Calu3 (cell line): ENCODE results near the gene UVRAG. TPM values are rescaled to one million over a fixed set of nuclear protein-coding genes. Genes with fewer than 3 reads are reported as not detected.
"Not testable (repeated sequence)": the region's sequence is repeated elsewhere in the genome, so short reads cannot be mapped to it uniquely, and the experiment has no call there.

Source experiments
- BruUV-seq: library from RNA; stranded (reverse); fragments of 400-500 nt; replicated peaks from 2 replicates; lab custom pipeline; 2021; lab: Mats Ljungman, UMichigan
- CTCF ChIA-PET: fragments of 300-600 bp; sonication (Branson Sonifier 250); formaldehyde crosslinking; loops from one replicate; lab custom pipeline; 2022; ENCODE audit warnings: antibody characterized with exemption; lab: Charles Lee
- DNase-seq: peaks from one replicate; pipeline ENCODE4 v3.0.0; 2022
- H3K27ac Mint-ChIP-seq: one replicate; pipeline ENCODE4 v1.8.0; 2022; ENCODE audit warnings: mixed read lengths; ENCODE audit not compliant: unreplicated experiment
- H3K27me3 Mint-ChIP-seq: one replicate; pipeline ENCODE4 v1.8.0; 2022; ENCODE audit warnings: mixed read lengths; ENCODE audit not compliant: unreplicated experiment
- H3K36me3 Mint-ChIP-seq: one replicate; pipeline ENCODE4 v1.8.0; 2022; ENCODE audit warnings: mild to moderate bottlenecking, moderate library complexity, mixed read lengths; ENCODE audit not compliant: insufficient read depth, unreplicated experiment
- H3K4me1 Mint-ChIP-seq: one replicate; pipeline ENCODE4 v1.8.0; 2022; ENCODE audit warnings: mild to moderate bottlenecking, low read depth, mixed read lengths; ENCODE audit not compliant: unreplicated experiment
- H3K4me3 Mint-ChIP-seq: one replicate; pipeline ENCODE4 v1.8.0; 2022; ENCODE audit warnings: mild to moderate bottlenecking, low read depth, moderate library complexity, mixed read lengths; ENCODE audit not compliant: unreplicated experiment
- H3K9me3 Mint-ChIP-seq: one replicate; pipeline ENCODE4 v1.8.0; 2022; ENCODE audit warnings: low read depth, mixed read lengths; ENCODE audit not compliant: unreplicated experiment
- intact Hi-C: fragments of 100-400 bp; cut with micrococcal nuclease; formaldehyde crosslinking; loops from one replicate; pipeline ENCODE4 v1.10.0; 2022; ENCODE audit not compliant: unreplicated experiment
- total RNA-seq: library from RNA; stranded (reverse); gene quantifications from 2 replicates; pipeline ENCODE4 v1.2.3, GENCODE V29; 2022
- TF ChIP-seq, protein P1 (sequence below): fragments of 200-600 bp; IDR thresholded peaks from one replicate; pipeline ENCODE4 v1.8.0; 2022; ENCODE audit warnings: antibody characterized with exemption; ENCODE audit not compliant: unreplicated experiment

The UVRAG gene
- total RNA-seq, 1 experiment from 2014 or later = 18.5 TPM

DNA sequence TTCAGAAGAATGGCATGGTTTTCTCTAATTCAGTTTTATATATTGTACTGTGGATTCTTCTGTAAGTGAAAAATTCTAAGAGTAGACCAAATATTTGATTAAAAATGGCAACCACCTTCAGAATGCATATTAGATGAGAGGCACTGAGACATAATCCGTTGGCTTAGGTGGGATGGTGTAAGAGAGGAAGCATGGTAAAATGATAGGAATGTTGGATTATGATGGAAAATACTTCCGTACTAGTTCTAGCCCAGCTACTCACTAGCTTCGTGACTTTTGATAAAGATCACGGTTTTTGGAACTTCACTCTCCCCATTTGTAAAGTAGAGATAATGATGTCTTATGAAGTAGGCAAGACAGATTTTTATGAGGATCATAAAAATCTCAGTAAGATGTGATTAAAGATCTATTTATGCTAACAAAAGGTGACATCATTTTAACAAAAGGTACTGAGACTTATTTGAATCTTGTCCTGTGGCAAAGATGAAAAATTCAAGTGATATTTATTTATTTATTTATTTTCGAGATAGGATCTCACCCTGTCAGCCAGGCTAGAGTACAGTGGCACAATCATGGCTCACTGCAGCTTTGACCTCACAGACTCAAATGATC lies 37.5 kb downstream of the UVRAG start:
- H3K27me3 Mint-ChIP-seq = no peaks in the 10 kb centered on the region
- H3K4me3 Mint-ChIP-seq = no peak overlapping the region
- peaks cover 5% of the 10 kb centered on the region for H3K36me3 Mint-ChIP-seq
- DNase-seq = no peak
- H3K4me1 Mint-ChIP-seq = no peaks in the 10 kb centered on the region
- H3K9me3 Mint-ChIP-seq = no peaks in the 10 kb centered on the region
- intact Hi-C loops = no loop called here
- TF ChIP-seq, protein P1, sequence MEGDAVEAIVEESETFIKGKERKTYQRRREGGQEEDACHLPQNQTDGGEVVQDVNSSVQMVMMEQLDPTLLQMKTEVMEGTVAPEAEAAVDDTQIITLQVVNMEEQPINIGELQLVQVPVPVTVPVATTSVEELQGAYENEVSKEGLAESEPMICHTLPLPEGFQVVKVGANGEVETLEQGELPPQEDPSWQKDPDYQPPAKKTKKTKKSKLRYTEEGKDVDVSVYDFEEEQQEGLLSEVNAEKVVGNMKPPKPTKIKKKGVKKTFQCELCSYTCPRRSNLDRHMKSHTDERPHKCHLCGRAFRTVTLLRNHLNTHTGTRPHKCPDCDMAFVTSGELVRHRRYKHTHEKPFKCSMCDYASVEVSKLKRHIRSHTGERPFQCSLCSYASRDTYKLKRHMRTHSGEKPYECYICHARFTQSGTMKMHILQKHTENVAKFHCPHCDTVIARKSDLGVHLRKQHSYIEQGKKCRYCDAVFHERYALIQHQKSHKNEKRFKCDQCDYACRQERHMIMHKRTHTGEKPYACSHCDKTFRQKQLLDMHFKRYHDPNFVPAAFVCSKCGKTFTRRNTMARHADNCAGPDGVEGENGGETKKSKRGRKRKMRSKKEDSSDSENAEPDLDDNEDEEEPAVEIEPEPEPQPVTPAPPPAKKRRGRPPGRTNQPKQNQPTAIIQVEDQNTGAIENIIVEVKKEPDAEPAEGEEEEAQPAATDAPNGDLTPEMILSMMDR = no peak
- no peak overlapping the region for H3K27ac Mint-ChIP-seq
- CTCF ChIA-PET = no interaction called here
- no TSS peak for BruUV-seq

DNA sequence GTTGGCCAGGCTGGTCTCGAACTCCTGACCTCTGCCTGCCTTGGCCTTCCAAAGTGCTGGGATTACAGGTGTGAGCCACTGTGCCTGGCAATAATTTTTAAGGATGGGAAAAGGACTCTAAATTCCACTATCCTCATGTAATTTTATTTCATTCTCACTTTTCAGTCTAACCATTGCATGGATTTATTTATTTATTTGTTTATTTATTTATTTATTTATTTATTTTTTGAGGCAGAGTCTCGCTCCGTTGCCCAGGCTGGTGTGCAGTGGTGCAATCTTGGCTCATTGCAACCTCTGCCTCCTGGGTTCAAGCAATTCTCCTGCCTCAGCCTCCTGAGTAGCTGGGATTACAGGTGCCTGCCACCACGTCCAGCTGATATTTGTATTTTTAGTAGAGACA lies 38.6 kb downstream of the UVRAG start:
- H3K27ac Mint-ChIP-seq, CTCF ChIA-PET, DNase-seq, H3K4me3 Mint-ChIP-seq, H3K36me3 Mint-ChIP-seq, intact Hi-C loops, BruUV-seq, H3K4me1 Mint-ChIP-seq, H3K9me3 Mint-ChIP-seq, H3K27me3 Mint-ChIP-seq: not testable (repeated sequence)

DNA sequence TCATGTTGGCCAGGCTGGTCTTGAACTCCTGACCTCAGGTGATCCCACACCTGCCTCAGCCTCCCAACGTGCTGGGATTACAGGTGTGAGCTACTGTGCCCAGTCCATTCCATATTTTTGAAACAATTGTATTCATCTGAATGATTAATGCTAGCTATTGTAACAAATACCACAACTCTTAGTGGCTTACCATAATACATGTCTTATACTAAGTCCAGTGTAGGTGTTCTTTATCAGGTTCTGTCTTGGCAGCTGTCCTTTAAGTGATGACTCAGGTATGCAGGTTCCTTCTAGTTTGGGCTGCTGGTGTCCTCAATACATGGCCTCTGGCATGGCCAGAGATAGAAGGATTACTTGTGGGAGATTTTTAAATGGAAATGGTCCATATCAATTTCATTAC lies 39.0 kb downstream of the UVRAG start:
- Mint-ChIP-seq H3K4me1 (peaks cover 8% of the 10 kb centered on the region), H3K27me3 (no peaks in the 10 kb centered on the region), H3K9me3 (no peaks in the 10 kb centered on the region), H3K4me3 (no peak overlapping the region), H3K36me3 (peaks cover 5% of the 10 kb centered on the region), H3K27ac (no peak overlapping the region)
- DNase-seq = no peak
- TF ChIP-seq, protein P1 = no peak
- no TSS peak for BruUV-seq
- intact Hi-C loops = no loop called here
- CTCF ChIA-PET = no interaction called here

DNA sequence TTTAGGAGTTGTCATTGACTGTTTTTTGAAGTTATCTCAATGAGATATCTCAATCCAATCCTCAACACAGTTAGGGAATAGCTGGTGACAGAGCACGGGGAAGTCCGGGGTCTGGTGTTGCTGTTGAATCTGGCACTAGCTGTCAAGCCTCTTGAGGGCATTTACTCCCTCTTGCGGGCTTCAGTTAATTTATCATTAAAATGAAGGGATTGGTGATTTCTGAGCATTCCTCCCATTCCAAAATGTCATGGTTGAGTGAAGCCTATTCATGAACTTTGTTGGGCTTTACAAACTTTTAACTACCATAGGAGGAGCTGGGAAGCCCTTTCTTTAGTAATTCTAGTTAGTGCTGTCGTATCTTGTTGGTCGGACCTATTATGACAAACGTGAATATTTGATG lies 40.2 kb downstream of the UVRAG start:
- no peak overlapping the region for H3K4me3 Mint-ChIP-seq
- CTCF ChIA-PET = interaction anchor here (1.1 kb wide), 1 partner anchor 47 kb away, joined by 3 read pairs; no protein-coding TSS in a partner anchor
- TF ChIP-seq, protein P1 = no peak
- BruUV-seq = no TSS peak
- peaks cover 8% of the 10 kb centered on the region for H3K4me1 Mint-ChIP-seq
- H3K27ac Mint-ChIP-seq = no peak overlapping the region
- peaks cover 5% of the 10 kb centered on the region for H3K36me3 Mint-ChIP-seq
- DNase-seq = no peak
- no peaks in the 10 kb centered on the region for H3K9me3 Mint-ChIP-seq
- intact Hi-C loops = no loop called here
- H3K27me3 Mint-ChIP-seq = no peaks in the 10 kb centered on the region

DNA sequence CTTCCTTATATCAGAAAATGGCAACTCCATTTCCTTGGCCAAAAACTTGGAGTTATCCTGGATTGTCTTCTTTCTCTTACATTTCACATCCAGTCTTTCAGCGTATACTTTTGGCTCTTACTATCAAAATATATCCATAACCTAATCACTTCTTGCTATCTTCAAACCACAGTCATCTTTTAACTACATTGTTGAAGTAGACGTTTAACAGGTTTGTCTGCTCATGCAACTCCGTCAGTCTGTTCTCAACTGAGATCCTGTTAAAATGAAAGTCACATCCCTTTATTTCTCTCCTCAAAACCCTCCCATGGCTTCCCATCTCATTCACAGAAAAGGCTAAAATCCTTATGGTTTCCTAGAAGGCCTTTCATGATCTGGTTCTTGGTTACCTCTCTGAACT lies 41.9 kb downstream of the UVRAG start:
- no peak for DNase-seq
- TF ChIP-seq, protein P1 = no peak
- no TSS peak for BruUV-seq
- Mint-ChIP-seq H3K4me1 (peaks cover 8% of the 10 kb centered on the region), H3K9me3 (no peaks in the 10 kb centered on the region), H3K27ac (no peak overlapping the region), H3K27me3 (no peaks in the 10 kb centered on the region), H3K36me3 (peaks cover 5% of the 10 kb centered on the region), H3K4me3 (no peak overlapping the region)
- intact Hi-C loops = no loop called here
- CTCF ChIA-PET = interaction anchor here (0.6 kb wide), 2 partner anchors 9 to 24 kb away, joined by 4 to 6 read pairs; no protein-coding TSS in a partner anchor
